Trophoblast cell (in vitro differentiated cells and primary cell): Measurements from ENCODE around the gene KIF16B.

ENCODE experiments used
- DNase-seq, 2 donors: peaks; one replicate each; pipeline ENCODE4 v3.0.0-alpha.2; 2016
- H2AFZ ChIP-seq: 2 replicates; pipeline ENCODE4 v1.6.1; 2013; ENCODE audit warnings: low read length, moderate library complexity, mild to moderate bottlenecking; ENCODE audit not compliant: insufficient read depth, poor library complexity
- H2AK5ac ChIP-seq: 2 replicates; pipeline ENCODE4 v1.6.1; 2013; ENCODE audit warnings: mild to moderate bottlenecking, low read length
- H2BK120ac ChIP-seq: 2 replicates; pipeline ENCODE4 v1.6.1; 2013; ENCODE audit warnings: low read length, mild to moderate bottlenecking, moderate library complexity; ENCODE audit not compliant: insufficient read depth, poor library complexity
- H2BK12ac ChIP-seq: 2 replicates; pipeline ENCODE4 v1.6.1; 2013; ENCODE audit warnings: mild to moderate bottlenecking, low read length, moderate library complexity
- H2BK5ac ChIP-seq: 2 replicates; pipeline ENCODE4 v1.6.1; 2013; ENCODE audit warnings: low read length, low read depth, moderate library complexity, mild to moderate bottlenecking; ENCODE audit not compliant: poor library complexity
- H3K14ac ChIP-seq: 2 replicates; pipeline ENCODE4 v1.6.1; 2013; ENCODE audit warnings: mild to moderate bottlenecking, low read length
- H3K18ac ChIP-seq: 2 replicates; pipeline ENCODE4 v1.6.1; 2013; ENCODE audit warnings: mild to moderate bottlenecking, low read length
- H3K23ac ChIP-seq: 2 replicates; pipeline ENCODE4 v1.6.1; 2013; ENCODE audit warnings: low read length
- H3K27ac ChIP-seq: 2 replicates; pipeline ENCODE4 v1.5.1; 2013; ENCODE audit warnings: low read depth, mild to moderate bottlenecking, inconsistent platforms, low read length, moderate library complexity
- H3K27me3 ChIP-seq: 2 replicates; pipeline ENCODE4 v1.6.1; 2013; ENCODE audit warnings: inconsistent platforms, mild to moderate bottlenecking, low read length, moderate library complexity; ENCODE audit not compliant: insufficient read depth
- H3K36me3 ChIP-seq, 2 experiments: 1 replicate in 1 of 2; 2 replicates in 1 of 2; pipeline ENCODE4 v1.6.1; 2013; ENCODE audit warnings: low read length in 2 of 2, mild to moderate bottlenecking in 2 of 2, moderate library complexity in 1 of 2; ENCODE audit not compliant: insufficient read depth in 2 of 2, control insufficient read depth in 1 of 2
- H3K4ac ChIP-seq: 2 replicates; pipeline ENCODE4 v1.6.1; 2013; ENCODE audit warnings: low read depth, mild to moderate bottlenecking, low read length, moderate library complexity
- H3K4me1 ChIP-seq, 2 experiments: 1 replicate in 1 of 2; 2 replicates in 1 of 2; pipeline ENCODE4 v1.6.1; 2013; ENCODE audit warnings: low read length in 2 of 2, mild to moderate bottlenecking in 2 of 2, moderate library complexity in 1 of 2; ENCODE audit not compliant: insufficient read depth in 2 of 2, control insufficient read depth in 1 of 2
- H3K4me2 ChIP-seq: 2 replicates; pipeline ENCODE4 v1.6.1; 2013; ENCODE audit warnings: inconsistent platforms, mild to moderate bottlenecking, low read length, moderate library complexity
- H3K4me3 ChIP-seq: 2 replicates; pipeline ENCODE4 v1.5.1; 2013; ENCODE audit warnings: mild to moderate bottlenecking, low read depth, low read length, inconsistent platforms
- H3K79me1 ChIP-seq: one replicate; pipeline ENCODE4 v1.6.1; 2013; ENCODE audit warnings: low read length
- H3K79me2 ChIP-seq: 2 replicates; pipeline ENCODE4 v1.6.1; 2013; ENCODE audit warnings: low read length, mild to moderate bottlenecking; ENCODE audit not compliant: control insufficient read depth, insufficient read depth, poor library complexity
- H3K9ac ChIP-seq: 2 replicates; pipeline ENCODE4 v1.6.1; 2013; ENCODE audit warnings: mild to moderate bottlenecking, low read length
- H3K9me3 ChIP-seq: 2 replicates; pipeline ENCODE4 v1.6.1; 2013; ENCODE audit warnings: low read depth, mild to moderate bottlenecking, control low read depth, inconsistent platforms, low read length; ENCODE audit not compliant: insufficient read depth
- H4K12ac ChIP-seq: 2 replicates; pipeline ENCODE4 v1.6.1; 2013; ENCODE audit warnings: low read depth, mild to moderate bottlenecking, low read length, moderate library complexity
- H4K8ac ChIP-seq: 2 replicates; pipeline ENCODE4 v1.6.1; 2013; ENCODE audit warnings: low read depth, mild to moderate bottlenecking, low read length, moderate library complexity
- H4K91ac ChIP-seq: one replicate; pipeline ENCODE4 v1.6.1; 2013; ENCODE audit warnings: low read depth, mild to moderate bottlenecking, low read length, moderate library complexity
- WGBS: extraction: QIAGEN DNeasy Blood & Tissue Kit; methylation state at CpG from one replicate; pipeline ENCODE4 v1.1.7; 2013; ENCODE audit warnings: missing lambda C conversion rate; ENCODE audit not compliant: insufficient read length, insufficient coverage; ENCODE audit errors: extremely low coverage; 5-methylcytosine and 5-hydroxymethylcytosine counted together

The KIF16B gene

GRCh38 chr20:16424780-16425179 lies 148.5 kb downstream of the KIF16B start:
- DNase-seq = no peak
- no peaks in the 10 kb centered on the region for H3K79me2 ChIP-seq
- H3K23ac ChIP-seq = no peak overlapping the region
- no peaks in the 10 kb centered on the region for H3K27me3 ChIP-seq
- no peak overlapping the region for H3K4me3 ChIP-seq
- no peak overlapping the region for H2BK5ac ChIP-seq
- no peak overlapping the region for H4K12ac ChIP-seq
- peaks cover 0 to 3% of the 10 kb centered on the region in 2 experiments for H3K36me3 ChIP-seq
- no peak overlapping the region for H3K9ac ChIP-seq
- no peak overlapping the region for H3K27ac ChIP-seq
- no peak overlapping the region for H4K8ac ChIP-seq
- H3K14ac ChIP-seq = no peak overlapping the region
- no peak overlapping the region for H2BK120ac ChIP-seq
- WGBS = no CpG with 5 or more reads among the region's 1 CpG
- no peak overlapping the region for H2BK12ac ChIP-seq
- no peaks in the 10 kb centered on the region for H3K9me3 ChIP-seq
- no peak overlapping the region for H4K91ac ChIP-seq
- no peak overlapping the region for H3K18ac ChIP-seq
- no peaks in the 10 kb centered on the region for H3K79me1 ChIP-seq
- no peak overlapping the region for H3K4me2 ChIP-seq
- no peak overlapping the region for H3K4ac ChIP-seq
- no peak overlapping the region for H2AFZ ChIP-seq
- H3K4me1 ChIP-seq = peaks cover 3 to 6% of the 10 kb centered on the region in 2 experiments
- H2AK5ac ChIP-seq = no peak overlapping the region

- no peak overlapping the region for H2AFZ ChIP-seq
- H3K27ac ChIP-seq = no peak overlapping the region
- H3K9me3 ChIP-seq = no peaks in the 10 kb centered on the region
- no peak overlapping the region for H4K91ac ChIP-seq
- no peaks in the 10 kb centered on the region for H3K36me3 ChIP-seq
- no peak overlapping the region for H2BK120ac ChIP-seq
- H3K9ac ChIP-seq = no peak overlapping the region
- no peak overlapping the region for H3K23ac ChIP-seq
- H2BK5ac ChIP-seq = no peak overlapping the region
- WGBS = no CpG with 5 or more reads among the region's 4 CpGs
- no peak overlapping the region for H3K14ac ChIP-seq
- no peaks in the 10 kb centered on the region for H3K27me3 ChIP-seq
- H3K79me2 ChIP-seq = no peaks in the 10 kb centered on the region
- no peak overlapping the region for H3K4me2 ChIP-seq
- H4K8ac ChIP-seq = no peak overlapping the region
- no peak overlapping the region for H3K18ac ChIP-seq
- H2AK5ac ChIP-seq = no peak overlapping the region
- H3K79me1 ChIP-seq = no peaks in the 10 kb centered on the region
- no peak overlapping the region for H4K12ac ChIP-seq
- H3K4me1 ChIP-seq = peaks cover 3 to 6% of the 10 kb centered on the region in 2 experiments
- H3K4ac ChIP-seq = no peak overlapping the region
- H2BK12ac ChIP-seq = no peak overlapping the region
- DNase-seq = no peak
- no peak overlapping the region for H3K4me3 ChIP-seq
Observed at GRCh38 chr20:16423311-16424212, 149.7 kb downstream of the KIF16B start.

- H2AK5ac ChIP-seq = no peak overlapping the region
- H3K36me3 ChIP-seq = no peaks in the 10 kb centered on the region
- no peak overlapping the region for H2BK5ac ChIP-seq
- no peak overlapping the region for H3K4ac ChIP-seq
- no peak overlapping the region for H3K14ac ChIP-seq
- no peaks in the 10 kb centered on the region for H3K79me1 ChIP-seq
- no peak overlapping the region for H2BK120ac ChIP-seq
- no peak overlapping the region for H3K9ac ChIP-seq
- no peak overlapping the region for H3K27ac ChIP-seq
- no CpG with 5 or more reads among the region's 2 CpGs for WGBS
- no peak overlapping the region for H4K8ac ChIP-seq
- H3K4me2 ChIP-seq = no peak overlapping the region
- H4K12ac ChIP-seq = no peak overlapping the region
- no peak for DNase-seq
- no peak overlapping the region for H2BK12ac ChIP-seq
- no peak overlapping the region for H3K18ac ChIP-seq
- H3K4me1 ChIP-seq = peaks cover 3 to 6% of the 10 kb centered on the region in 2 experiments
- no peaks in the 10 kb centered on the region for H3K9me3 ChIP-seq
- H3K79me2 ChIP-seq = no peaks in the 10 kb centered on the region
- H4K91ac ChIP-seq = no peak overlapping the region
- H3K4me3 ChIP-seq = no peak overlapping the region
- H2AFZ ChIP-seq = no peak overlapping the region
- no peaks in the 10 kb centered on the region for H3K27me3 ChIP-seq
- H3K23ac ChIP-seq = no peak overlapping the region
Observed at GRCh38 chr20:16419138-16419715, 154.0 kb downstream of the KIF16B start.

GRCh38 chr20:16418616-16419015 lies 154.6 kb downstream of the KIF16B start:
- H4K12ac ChIP-seq = no peak overlapping the region
- no peak overlapping the region for H3K14ac ChIP-seq
- no peaks in the 10 kb centered on the region for H3K79me2 ChIP-seq
- DNase-seq = no peak
- H3K18ac ChIP-seq = no peak overlapping the region
- peaks cover 0 to 2% of the 10 kb centered on the region in 2 experiments for H3K4me1 ChIP-seq
- H3K36me3 ChIP-seq = no peaks in the 10 kb centered on the region
- H3K9me3 ChIP-seq = no peaks in the 10 kb centered on the region
- no peak overlapping the region for H4K8ac ChIP-seq
- no peaks in the 10 kb centered on the region for H3K79me1 ChIP-seq
- H3K9ac ChIP-seq = no peak overlapping the region
- no peak overlapping the region for H2BK12ac ChIP-seq
- H2BK120ac ChIP-seq = no peak overlapping the region
- no peak overlapping the region for H2AFZ ChIP-seq
- H3K27ac ChIP-seq = no peak overlapping the region
- no peak overlapping the region for H2AK5ac ChIP-seq
- H3K4ac ChIP-seq = no peak overlapping the region
- H3K4me3 ChIP-seq = no peak overlapping the region
- H3K27me3 ChIP-seq = no peaks in the 10 kb centered on the region
- no peak overlapping the region for H4K91ac ChIP-seq
- no CpG with 5 or more reads among the region's 1 CpG for WGBS
- H3K4me2 ChIP-seq = no peak overlapping the region
- no peak overlapping the region for H2BK5ac ChIP-seq
- H3K23ac ChIP-seq = no peak overlapping the region
